K562 (cell line): ENCODE data around the gene FAM72D. TPM values are rescaled to one million over a fixed set of nuclear protein-coding genes. Genes with fewer than 3 reads are reported as not detected.
A peak's percentile ranks its signal among the peaks of the same experiment; 100 is the strongest.
"Not testable (repeated sequence)": the region's sequence is repeated elsewhere in the genome, so short reads cannot be mapped to it uniquely, and the experiment has no call there.

Experiments
- ATAC-seq: fragments of 200-7000 bp; cut with Tn5 transposase; 3 replicates; pipeline ENCODE4 v1.9.1; 2020; ENCODE audit warnings: moderate library complexity
- BruUV-seq: library from RNA; stranded (reverse); fragments of 400-500 nt; replicated peaks from 2 replicates; lab custom pipeline; 2021; lab: Mats Ljungman, UMichigan
- CTCF ChIA-PET: fragments of 300-600 bp; formaldehyde crosslinking; extraction: SDS; loops from one replicate; lab custom pipeline; 2021; ENCODE audit warnings: low intra/inter-chr PET ratio; lab: Yijun Ruan, JAX
- POLR2A ChIA-PET: fragments of 300-600, 350-650 bp; sonication (Branson Sonifier 250); formaldehyde crosslinking; extraction: SDS; loops from one replicate; lab custom pipeline; 2021; ENCODE audit warnings: antibody characterized with exemption, inconsistent platforms; lab: Yijun Ruan, JAX
- DNase-seq, 4 experiments: peaks; one replicate each; pipeline versions ENCODE4 v3.0.0 to v3.0.0-alpha.2; 2011 to 2018; ENCODE audit warnings: low spot score in 3 of 4, mixed read lengths in 3 of 4; ENCODE audit errors: extremely low read depth in 1 of 4
- FAIRE-seq: peaks from 2 replicates; lab custom pipeline; 2011; peaks lifted over from hg19 to GRCh38; lab: Jason Lieb, UNC
- H2AFZ ChIP-seq: 2 replicates; pipeline ENCODE4 v1.6.0; 2011; ENCODE audit warnings: low read depth, low read length, control low read depth, inconsistent platforms
- H3K27ac ChIP-seq: fragments of 200-600 bp; 3 replicates; pipeline ENCODE4 v1.8.0; 2011; ENCODE audit warnings: low read depth, mild to moderate bottlenecking, control low read depth, inconsistent platforms, low read length, moderate library complexity, mixed read lengths; ENCODE audit errors: extremely low read depth
- H3K27me3 ChIP-seq, 2 experiments: fragments of 300-600 bp in 1 of 2; 2 replicates in 1 of 2; 3 replicates in 1 of 2; pipeline versions ENCODE4 v1.6.0 to v1.8.0; 2011; ENCODE audit warnings: inconsistent platforms in 2 of 2, low read length in 2 of 2, mild to moderate bottlenecking in 1 of 2, mixed read lengths in 1 of 2, moderate library complexity in 1 of 2; ENCODE audit not compliant: control insufficient read depth in 2 of 2, insufficient read depth in 2 of 2
- H3K36me3 ChIP-seq: fragments of 300-600 bp; 3 replicates; pipeline ENCODE4 v1.8.0; 2011; ENCODE audit warnings: mild to moderate bottlenecking, low read length, inconsistent platforms; ENCODE audit not compliant: control insufficient read depth, insufficient read depth
- H3K4me1 ChIP-seq, 2 experiments: fragments of 200-600 bp in 1 of 2; replicated peaks in 1 of 2; 2 replicates in 1 of 2; 3 replicates in 1 of 2; pipeline versions ENCODE4 v1.5.1 to v1.8.0; 2011; ENCODE audit warnings: inconsistent platforms in 2 of 2, low read length in 2 of 2, mild to moderate bottlenecking in 1 of 2, mixed read lengths in 1 of 2, moderate library complexity in 1 of 2; ENCODE audit not compliant: control insufficient read depth in 2 of 2, insufficient read depth in 2 of 2
- H3K4me2 ChIP-seq: 2 replicates; pipeline ENCODE4 v1.6.1; 2011; ENCODE audit warnings: low read length, control low read depth, inconsistent platforms, mixed read lengths; ENCODE audit not compliant: insufficient read depth
- H3K4me3 ChIP-seq: fragments of 200-600 bp; sonication (generic), shearing (Covaris generic); 2 replicates; pipeline ENCODE4 v1.5.1; 2016; ENCODE audit warnings: control low read depth, inconsistent platforms
- H3K79me2 ChIP-seq: fragments of 200-600 bp; 3 replicates; pipeline ENCODE4 v1.8.0; 2011; ENCODE audit warnings: low read length, inconsistent platforms; ENCODE audit not compliant: control insufficient read depth, insufficient read depth
- H3K9ac ChIP-seq, 2 experiments: 2 replicates each; pipeline versions ENCODE4 v1.6.0 to v1.6.1; 2011; ENCODE audit warnings: low read depth in 2 of 2, low read length in 2 of 2, control low read depth in 1 of 2, inconsistent platforms in 1 of 2, mild to moderate bottlenecking in 1 of 2, mixed read lengths in 1 of 2; ENCODE audit not compliant: insufficient read depth in 1 of 2
- H3K9me1 ChIP-seq: one replicate; pipeline ENCODE4 v1.6.0; 2011; ENCODE audit warnings: inconsistent platforms, mild to moderate bottlenecking, low read length, moderate library complexity; ENCODE audit not compliant: control insufficient read depth, insufficient read depth
- H3K9me3 ChIP-seq: replicated peaks from 2 replicates; pipeline ENCODE4 v1.5.1; 2011; ENCODE audit warnings: low read depth, low read length, inconsistent platforms; ENCODE audit not compliant: control insufficient read depth, insufficient read depth
- H4K20me1 ChIP-seq: replicated peaks from 2 replicates; pipeline ENCODE4 v1.6.1; 2011; ENCODE audit warnings: low read length, inconsistent platforms, mixed read lengths; ENCODE audit not compliant: control insufficient read depth, insufficient read depth
- WGBS: fragments of 100-300 bp; shearing (Covaris generic); methylation state at CpG from one replicate; pipeline ENCODE4 v1.1.6; 2016; ENCODE audit warnings: low coverage, mixed read lengths; ENCODE audit not compliant: insufficient coverage; ENCODE audit errors: missing lambda C conversion rate; 5-methylcytosine and 5-hydroxymethylcytosine counted together
- in situ Hi-C: fragments of 300-500 bp; cut with MboI; formaldehyde crosslinking; loops from 4 replicates; pipeline ENCODE4 v1.15.0; 2018; ENCODE audit warnings: inconsistent platforms, mixed read lengths
- intact Hi-C: fragments of 100-400 bp; cut with micrococcal nuclease; formaldehyde crosslinking; loops from 2 replicates; pipeline ENCODE4 v1.14.2; 2022
- polyA plus RNA-seq, 8 experiments: library from polyadenylated mRNA; depleted of rRNA in 4 of 8; stranded (reverse) in 5 of 8; unstranded in 3 of 8; fragments of >200 nt; fragmentation: Nextera tagmentation in 2 of 8; fragmentation: Illumina TruSeq in 1 of 8; extraction: Ambion mirVana in 2 of 8; extraction: Trizol in 1 of 8; gene quantifications; 2 replicates each; pipeline versions ENCODE4 v1.2.1 to v1.2.3, GENCODE V29; 2011 to 2014; ENCODE audit warnings: inconsistent platforms in 1 of 8, missing spikeins in 1 of 8
- total RNA-seq, 7 experiments: library from RNA; depleted of rRNA in 6 of 7; stranded (reverse); fragments of >200 nt in 6 of 7; fragmentation: Illumina TruSeq in 2 of 7; extraction: Trizol in 2 of 7; gene quantifications; 2 replicates each; pipeline versions ENCODE4 v1.2.1 to v1.2.3, GENCODE V29; 2011 to 2021; ENCODE audit warnings: low replicate concordance in 1 of 7

Gene FAM72D
- total and polyA plus RNA-seq, 9 of the 15 experiments (the other 6 are each of a cell fraction or from before 2014, with no cell fraction given): 5.5 to 36.5 (median 20.1) TPM

GRCh38 chr1:145065194-145065826 is 30.5 kb upstream of the FAM72D start:
- FAIRE-seq, BruUV-seq, H4K20me1 ChIP-seq, POLR2A ChIA-PET, H3K9ac ChIP-seq, H3K27ac ChIP-seq, in situ Hi-C loops, H3K4me3 ChIP-seq, CTCF ChIA-PET, H3K4me1 ChIP-seq, H3K36me3 ChIP-seq, intact Hi-C loops, H2AFZ ChIP-seq, H3K79me2 ChIP-seq, H3K4me2 ChIP-seq, H3K27me3 ChIP-seq, H3K9me3 ChIP-seq, H3K9me1 ChIP-seq: not testable (repeated sequence)
- ATAC-seq (peak; percentile 89), DNase-seq (peak in 1 of 4 experiments; percentile 1)
- no CpG with 5 or more reads among the region's 5 CpGs for WGBS

GRCh38 chr1:145066486-145066885 is 29.3 kb upstream of the FAM72D start:
- BruUV-seq, in situ Hi-C loops: not testable (repeated sequence)

GRCh38 chr1:145071569-145071968 is 24.2 kb upstream of the FAM72D start:
- H3K79me2 ChIP-seq, POLR2A ChIA-PET: not testable (repeated sequence)

More at GRCh38 chr1:145066486-145066885, 29.3 kb upstream of the FAM72D start:
- H3K9ac ChIP-seq, H3K4me2 ChIP-seq, H4K20me1 ChIP-seq, H3K4me1 ChIP-seq, POLR2A ChIA-PET, H3K4me3 ChIP-seq, H2AFZ ChIP-seq, intact Hi-C loops, H3K36me3 ChIP-seq, H3K9me3 ChIP-seq, DNase-seq, H3K27ac ChIP-seq, H3K27me3 ChIP-seq, H3K9me1 ChIP-seq, H3K79me2 ChIP-seq, CTCF ChIA-PET: not testable (repeated sequence)
- peak; percentile 69 for FAIRE-seq
- no CpG with 5 or more reads among the region's 10 CpGs for WGBS
- ATAC-seq: peak; percentile 98

GRCh38 chr1:145074021-145074559 is 21.7 kb upstream of the FAM72D start:
- in situ Hi-C loops, H3K27ac ChIP-seq, H3K9ac ChIP-seq, FAIRE-seq, H3K9me1 ChIP-seq, H3K36me3 ChIP-seq, H3K9me3 ChIP-seq, H3K79me2 ChIP-seq, H4K20me1 ChIP-seq, H3K27me3 ChIP-seq, H2AFZ ChIP-seq, H3K4me1 ChIP-seq, BruUV-seq, H3K4me3 ChIP-seq, POLR2A ChIA-PET, DNase-seq, CTCF ChIA-PET, intact Hi-C loops, H3K4me2 ChIP-seq: not testable (repeated sequence)
- 8% methylated on average over 1 of the region's 6 CpGs for WGBS
- ATAC-seq: peak; percentile 64

More at GRCh38 chr1:145071569-145071968, 24.2 kb upstream of the FAM72D start:
- H3K4me2 ChIP-seq, intact Hi-C loops, in situ Hi-C loops, H3K9ac ChIP-seq, H3K27ac ChIP-seq, H3K4me3 ChIP-seq, FAIRE-seq, CTCF ChIA-PET, H4K20me1 ChIP-seq, DNase-seq, BruUV-seq, H2AFZ ChIP-seq, H3K4me1 ChIP-seq, H3K9me1 ChIP-seq, H3K9me3 ChIP-seq, H3K36me3 ChIP-seq, ATAC-seq, H3K27me3 ChIP-seq: not testable (repeated sequence)
- WGBS: no CpG with 5 or more reads among the region's 6 CpGs
